GM21515 (cell line): ENCODE results near the gene ORM2.

ENCODE experiments used
- ATAC-seq: cut with Tn5 transposase; IDR thresholded peaks from one replicate; pipeline ENCODE4 v1.9.1; 2021; ENCODE audit not compliant: unreplicated experiment

Gene ORM2

DNA sequence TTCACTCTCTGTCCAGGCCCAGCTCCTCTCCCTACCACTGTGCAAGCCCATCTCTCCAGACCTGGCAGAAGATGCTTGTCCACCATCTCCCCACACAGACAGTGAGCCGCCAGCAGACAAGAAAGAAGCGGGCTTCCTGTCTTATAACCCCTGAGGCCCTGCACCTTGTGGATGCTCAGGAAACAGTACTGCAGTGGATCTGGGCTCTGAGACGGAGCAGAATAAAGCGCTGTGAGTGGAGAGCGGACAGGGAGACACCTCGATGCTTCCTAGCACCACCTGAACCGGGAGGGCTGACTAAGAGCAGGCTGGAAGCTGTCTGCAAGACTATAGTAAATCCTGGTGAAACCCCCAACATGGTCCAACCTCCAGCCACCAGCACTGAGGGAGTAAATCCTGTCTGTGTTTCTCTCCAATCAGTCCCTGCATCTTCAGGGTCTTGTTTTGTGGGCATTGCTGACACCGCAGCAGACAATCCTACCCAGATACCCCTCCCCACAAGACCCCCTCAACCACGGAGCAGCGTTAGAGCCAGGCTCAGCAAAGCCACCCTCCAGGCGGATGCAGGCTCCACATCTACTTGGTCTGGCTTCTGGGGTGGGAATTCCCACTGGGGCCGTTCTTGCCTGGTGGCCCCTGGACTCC lies 18.7 kb downstream of the ORM2 start:
- no peak for ATAC-seq

DNA sequence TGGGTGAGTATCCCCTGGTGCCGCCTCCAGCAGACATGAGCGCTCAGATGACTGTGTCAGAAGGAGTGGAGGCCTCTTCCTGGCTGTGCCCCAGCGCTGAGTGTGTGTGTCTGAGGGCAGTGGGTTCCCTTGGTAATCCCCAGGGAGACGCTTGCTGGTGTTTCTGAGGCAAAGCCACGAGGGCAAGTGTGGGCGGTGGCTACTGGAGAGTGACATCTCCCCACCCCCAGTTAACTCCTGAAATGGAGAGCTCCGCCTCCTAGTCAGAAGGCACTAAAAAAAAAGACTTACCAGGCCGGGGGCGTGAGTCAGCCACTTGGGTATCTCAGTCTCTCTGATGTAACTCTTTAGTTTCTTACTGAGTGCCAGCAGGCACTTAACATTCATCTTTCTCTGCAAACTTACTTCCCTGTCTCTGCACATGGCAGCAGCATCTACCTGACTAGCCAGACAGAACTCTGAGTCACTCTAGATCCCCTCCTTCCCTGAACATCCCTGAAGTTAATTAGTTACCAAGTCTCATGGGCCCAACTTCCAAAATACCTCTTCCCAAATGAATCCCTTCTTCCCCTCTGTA lies 19.3 kb downstream of the ORM2 start:
- ATAC-seq = peak; percentile 67

DNA sequence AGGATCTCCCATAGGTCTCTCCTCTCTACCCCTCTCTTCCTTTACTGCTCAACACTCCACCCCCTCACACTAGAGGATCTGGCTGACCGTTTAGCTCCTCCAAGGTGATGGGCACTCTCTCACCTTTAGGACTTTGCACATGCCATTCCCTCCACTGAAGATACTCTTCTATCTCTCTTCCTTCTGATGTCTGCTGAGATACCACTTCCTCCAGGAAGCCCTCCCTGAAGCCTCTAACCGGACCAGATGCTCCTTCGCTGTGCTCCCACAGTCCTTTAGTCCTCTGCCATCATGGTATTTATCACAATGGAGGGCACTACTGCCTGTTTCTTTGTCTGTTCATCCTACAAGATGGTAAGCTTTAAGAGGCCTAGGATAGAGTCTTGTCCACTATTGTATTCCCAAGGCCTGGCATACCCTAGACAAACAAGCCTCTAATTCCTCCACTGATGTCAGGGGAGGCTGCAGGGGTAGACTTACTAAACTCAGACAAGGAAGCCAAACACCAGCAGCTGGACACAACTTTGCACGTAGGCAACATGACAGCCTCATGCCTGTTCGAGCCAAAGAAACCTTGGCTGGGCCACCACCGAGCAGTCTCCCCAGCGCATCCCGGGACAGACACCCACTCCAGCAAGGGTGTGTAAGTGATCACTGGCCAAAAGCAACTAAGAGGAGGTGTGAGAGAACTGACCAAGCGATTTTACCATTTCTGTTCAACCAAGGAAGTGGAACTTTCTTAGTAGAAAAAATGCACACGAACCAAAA lies 20.2 kb downstream of the ORM2 start:
- no peak for ATAC-seq

DNA sequence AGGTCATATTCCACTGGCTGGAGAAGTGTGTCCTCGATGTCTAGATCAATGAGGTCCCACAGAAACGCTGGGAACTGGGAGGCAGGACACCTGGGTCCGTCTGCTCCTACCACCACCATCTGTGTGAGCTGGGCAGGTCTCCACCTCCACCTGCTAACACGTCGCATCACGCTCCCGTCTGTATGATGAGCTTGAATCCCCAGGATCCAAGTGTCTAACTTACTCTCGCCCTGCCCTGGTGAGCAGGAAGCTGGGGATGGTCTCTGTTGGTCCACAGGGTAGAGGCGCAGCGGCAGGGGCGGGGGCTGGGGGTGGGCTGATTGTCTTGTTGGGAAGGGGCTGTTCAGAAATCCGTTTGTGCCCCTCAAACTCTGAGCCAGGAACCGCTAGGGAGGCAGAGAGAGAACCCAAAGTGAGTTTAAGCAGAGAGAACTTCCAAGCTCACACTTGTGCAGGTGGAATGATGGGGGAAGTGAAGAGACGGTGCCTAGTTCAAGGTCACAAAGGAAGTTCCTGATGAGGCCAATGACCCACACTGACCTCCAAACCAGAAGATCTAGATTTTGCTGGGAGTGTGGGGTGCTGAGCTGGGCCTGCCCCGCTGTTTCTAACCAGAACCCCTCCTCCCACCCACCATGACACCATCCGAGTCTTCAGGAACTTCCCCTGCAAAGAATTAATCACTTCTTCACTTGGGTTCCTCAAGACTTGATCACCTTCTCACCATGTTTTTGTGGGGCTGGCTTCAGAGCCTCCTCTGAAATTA lies 21.1 kb downstream of the ORM2 start:
- no peak for ATAC-seq

DNA sequence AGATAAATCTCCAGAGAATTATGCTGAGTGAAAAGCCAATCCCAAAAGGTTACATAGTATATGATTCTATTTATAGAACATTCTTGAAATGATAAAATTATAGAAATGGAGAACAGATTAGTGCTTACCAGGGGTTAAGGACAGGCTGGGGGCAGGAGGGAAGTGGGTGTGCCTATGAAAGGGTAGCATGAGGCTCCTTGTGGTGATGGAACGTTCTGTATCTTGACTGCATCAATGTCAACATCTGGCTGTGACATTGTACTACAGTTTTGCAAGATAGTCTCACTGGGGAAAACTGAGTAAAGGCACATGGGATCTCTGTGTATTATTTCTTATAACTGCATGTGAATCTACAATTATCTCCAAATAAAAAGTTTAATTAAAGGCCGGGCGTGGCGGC lies 22.3 kb downstream of the ORM2 start:
- no peak for ATAC-seq

DNA sequence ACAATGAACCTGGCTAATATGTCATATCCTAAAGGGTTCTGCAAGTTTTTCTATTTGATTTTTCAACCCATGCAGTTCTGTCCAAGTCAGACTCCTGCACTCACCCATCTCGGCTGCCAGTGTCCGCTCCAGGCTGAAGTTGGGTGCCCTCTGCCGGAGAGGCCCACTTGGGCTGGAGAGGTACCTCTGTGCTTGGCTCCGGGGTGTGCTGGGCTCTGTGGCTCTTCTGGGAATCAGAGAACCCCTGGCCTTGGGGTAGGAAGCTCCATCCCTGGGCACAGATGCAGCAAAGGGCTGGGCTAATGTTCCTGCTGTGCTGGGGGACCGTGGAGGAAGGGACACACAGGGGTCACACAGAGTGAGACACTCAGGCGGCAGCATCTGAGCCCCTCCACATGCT lies 26.2 kb downstream of the ORM2 start:
- ATAC-seq = no peak

DNA sequence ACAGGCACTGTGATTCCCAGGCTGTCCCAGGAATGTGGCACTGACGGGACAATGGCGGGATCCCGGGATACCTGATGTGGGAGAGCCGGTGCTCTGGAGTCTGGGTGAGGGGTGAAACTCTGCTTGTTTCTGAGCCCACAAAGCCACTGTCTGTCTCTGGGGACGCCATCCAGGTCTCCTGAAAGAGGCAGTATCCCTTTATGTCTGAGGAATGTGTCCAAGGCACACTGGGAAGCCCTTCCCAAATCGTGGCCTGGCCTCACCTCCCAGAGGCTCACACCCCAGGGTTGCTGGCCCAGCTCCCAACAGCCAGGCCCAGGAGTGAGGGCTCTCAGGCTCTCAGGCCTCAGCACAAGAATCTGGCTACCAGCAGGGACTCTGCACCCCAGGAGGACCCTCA lies 27.1 kb downstream of the ORM2 start:
- no peak for ATAC-seq

DNA sequence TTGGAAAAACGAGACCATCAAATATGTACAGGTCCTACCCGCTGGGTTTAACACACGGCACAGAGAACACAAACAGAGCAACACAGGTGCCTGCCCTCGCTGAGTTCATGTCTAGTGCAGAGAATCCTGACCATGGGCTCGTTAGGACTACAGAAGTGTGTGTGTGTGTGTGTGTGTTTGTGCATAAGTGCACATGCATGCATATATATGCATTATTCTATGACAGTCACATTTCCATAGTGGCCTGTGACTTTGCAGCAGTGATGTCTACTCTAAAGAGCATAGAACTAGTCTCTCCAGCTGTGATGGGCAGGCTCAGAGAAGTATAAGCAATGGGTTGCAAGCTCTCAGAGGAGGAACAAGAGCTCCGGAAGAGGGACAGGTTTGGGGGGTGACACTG lies 27.7 kb downstream of the ORM2 start:
- no peak for ATAC-seq

DNA sequence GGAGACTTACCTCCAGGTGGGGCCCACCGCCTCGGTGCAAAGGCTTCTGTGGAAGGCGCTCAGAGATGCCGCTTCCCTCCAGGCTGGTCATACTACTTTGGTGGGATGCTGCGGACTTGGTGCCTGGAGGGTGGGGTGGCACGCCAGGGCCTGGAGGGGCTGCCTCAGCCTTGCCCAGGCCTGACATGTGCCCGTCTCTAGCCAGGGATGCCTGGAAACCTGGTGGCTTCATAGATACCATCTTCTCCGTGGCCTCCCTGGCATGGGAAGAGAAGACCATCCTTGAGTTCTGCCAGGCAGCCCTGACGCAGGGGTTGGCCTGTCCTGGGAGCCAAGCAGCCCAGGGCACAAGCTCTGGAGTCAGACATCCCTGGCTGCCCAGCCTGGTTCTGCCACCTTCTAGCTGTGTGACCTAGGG lies 28.3 kb downstream of the ORM2 start:
- no peak for ATAC-seq

DNA sequence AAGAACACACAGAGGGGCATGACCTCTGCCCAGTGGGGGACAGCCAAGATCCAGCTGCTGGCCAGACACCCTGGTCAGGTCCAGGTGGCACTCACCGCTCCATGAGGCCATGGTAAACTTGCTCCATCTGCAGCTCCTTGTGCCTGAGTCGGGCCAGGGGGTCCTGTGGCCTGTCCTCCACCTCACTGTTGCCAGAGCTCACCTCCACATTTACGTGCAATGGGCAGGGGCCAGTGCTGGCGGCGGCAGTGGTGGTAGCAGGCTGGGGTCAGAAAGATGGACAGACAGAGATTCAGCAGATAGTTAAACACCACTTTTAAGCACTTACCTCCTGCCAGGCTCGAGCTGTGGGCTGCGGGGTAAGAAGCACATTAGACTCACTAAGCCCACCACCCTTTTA lies 30.1 kb downstream of the ORM2 start:
- no peak for ATAC-seq

DNA sequence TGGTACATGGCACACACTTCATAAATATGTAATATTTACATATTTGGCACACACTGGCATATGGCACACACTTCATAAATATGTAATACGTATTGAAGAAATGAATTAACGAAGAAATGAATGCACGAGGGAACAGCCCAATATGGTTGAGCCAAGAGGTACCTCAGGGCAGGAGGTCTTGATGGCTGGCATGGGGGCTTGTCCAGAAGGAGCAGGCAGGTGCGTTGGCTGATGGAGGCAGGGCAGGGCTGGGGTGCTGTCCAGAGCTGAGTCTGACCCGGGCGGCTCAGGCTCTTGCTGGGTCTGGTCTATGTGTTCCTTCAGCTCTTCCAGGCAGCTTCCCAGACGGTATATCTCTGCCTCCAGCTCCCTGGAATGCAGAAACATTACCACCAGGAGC lies 31.9 kb downstream of the ORM2 start:
- no peak for ATAC-seq

DNA sequence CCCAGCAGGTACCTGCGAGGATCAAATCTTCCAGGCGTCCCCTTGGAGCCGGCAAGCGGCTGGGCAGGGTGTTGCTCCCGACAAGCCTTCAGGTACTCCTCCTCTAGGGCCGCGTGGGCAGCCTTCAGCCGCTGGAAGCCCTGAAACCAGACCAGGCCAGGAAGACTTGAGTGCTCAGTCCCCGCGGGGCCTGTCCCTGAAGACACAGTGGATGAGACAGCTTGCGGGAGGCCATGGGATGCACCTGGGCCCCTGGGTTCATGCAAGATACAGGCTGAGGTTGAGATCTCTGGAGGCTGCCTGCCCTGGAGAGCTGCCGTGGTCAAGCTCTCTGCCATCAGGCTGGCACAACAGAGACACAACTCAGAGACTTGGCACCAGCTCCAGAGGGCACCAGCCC lies 32.7 kb downstream of the ORM2 start:
- ATAC-seq = no peak

DNA sequence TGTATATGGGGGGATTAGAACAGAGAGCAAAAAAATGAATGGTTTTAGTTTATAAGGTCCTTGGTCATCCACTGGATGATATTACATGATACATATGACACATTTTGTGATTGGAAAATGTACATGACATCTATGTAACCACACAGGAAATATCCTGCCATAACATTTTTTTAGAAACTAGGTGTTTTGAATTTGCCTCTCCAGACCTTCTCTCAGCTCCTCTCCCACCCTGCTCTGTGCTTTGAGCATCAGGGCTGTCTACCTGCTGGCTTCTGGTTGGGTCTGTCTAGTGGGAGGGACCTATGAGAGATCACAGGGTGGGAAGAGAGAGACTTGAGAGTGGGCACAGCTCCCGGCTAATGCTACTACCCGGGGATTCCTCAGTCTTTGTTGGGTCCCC lies 33.8 kb downstream of the ORM2 start:
- no peak for ATAC-seq

DNA sequence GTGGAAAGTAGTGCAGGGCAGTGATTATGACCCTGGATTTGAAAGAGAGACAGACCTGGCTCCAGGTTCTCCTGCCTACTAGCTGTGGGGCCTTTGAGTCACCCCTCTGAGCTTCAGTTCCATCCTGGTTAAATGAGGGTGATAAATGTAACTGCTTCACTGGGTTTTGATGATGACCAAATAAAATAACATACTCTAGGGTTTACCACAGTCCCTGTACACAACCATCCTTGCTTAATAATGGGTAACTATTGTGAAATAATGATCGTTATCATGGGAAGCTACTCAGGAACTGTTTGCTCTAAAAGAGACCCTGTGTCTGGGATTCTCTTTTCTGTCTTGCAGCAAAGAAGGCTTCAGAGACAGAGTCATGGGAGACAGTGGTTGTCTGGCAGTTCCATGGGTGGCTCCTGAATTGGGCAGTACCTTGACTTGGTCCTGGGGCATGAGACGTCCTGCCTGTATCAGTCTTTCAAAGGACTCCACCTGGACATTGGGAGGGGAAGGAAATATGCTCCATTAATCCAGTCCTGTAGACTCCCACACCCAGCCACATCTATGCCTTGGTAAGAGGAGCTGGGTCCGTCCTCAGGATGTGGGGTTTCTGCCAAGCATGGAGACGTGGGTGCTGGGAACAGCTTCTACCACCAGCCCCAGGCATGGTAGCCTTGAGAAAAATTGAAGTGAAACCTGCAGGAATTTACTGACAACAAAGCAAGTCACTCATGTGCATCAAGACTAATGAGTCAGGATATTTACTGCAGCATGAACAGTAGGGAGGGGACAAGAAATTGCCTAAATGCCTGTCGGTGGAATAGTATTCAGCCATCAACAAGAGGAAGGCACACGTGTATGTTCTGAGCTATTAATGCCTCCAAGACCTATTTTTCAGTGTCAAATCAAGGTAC lies 34.7 kb downstream of the ORM2 start:
- no peak for ATAC-seq

DNA sequence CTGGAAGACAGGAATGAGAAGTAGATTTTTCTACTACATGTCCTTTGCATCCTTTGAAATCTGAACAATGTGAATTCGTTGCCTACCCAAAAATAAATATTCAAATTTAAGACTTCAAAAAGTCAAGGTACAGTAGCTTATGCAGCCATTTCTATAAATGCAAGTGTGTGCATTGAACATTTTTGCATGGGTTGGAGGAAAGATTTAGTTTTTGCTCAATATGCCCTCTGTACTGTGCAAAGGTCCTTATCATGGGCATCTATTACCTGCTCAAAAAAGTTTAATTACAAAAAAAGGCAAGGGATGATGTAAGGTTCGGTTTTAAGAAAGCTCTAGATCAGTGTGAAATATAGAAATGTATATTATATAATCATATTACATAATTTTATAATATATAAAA lies 35.5 kb downstream of the ORM2 start:
- ATAC-seq = no peak

DNA sequence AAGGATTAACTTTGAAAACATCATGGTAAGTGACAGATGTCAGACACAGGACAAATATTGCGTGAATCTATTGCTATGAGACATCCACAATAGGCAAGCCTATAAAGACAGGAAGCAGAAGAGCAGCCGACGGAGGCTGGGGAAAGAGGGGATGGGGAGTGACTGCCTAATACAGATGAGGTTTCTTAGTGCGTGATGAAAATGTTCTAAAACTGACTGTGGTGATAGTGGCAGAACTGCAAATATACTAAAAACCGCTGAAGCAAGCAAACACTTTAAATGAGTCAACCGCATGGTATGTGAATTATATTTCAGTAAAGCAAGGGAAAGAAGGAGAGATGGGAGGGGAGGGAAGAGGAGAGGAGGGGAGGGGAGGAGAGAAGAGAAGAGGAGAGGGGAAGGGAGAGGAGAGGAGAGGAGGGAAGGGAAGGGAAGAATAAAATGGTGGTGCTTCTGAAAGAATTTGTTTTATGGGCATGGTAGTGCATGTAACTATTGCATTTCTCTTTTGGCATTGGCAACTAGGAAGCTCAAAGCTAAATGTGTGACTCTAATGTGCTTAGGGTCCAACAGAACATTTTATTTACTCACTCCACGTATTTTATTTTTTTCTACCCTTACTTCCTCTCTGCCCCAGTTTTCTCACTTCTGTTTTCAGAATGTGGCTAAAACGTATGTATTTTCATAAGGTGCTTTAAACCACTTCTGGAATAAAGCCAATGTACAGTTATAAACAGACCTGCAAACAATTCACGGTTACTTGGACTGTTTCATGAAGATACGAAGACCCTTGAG lies 36.9 kb downstream of the ORM2 start:
- ATAC-seq = peak; percentile 52

DNA sequence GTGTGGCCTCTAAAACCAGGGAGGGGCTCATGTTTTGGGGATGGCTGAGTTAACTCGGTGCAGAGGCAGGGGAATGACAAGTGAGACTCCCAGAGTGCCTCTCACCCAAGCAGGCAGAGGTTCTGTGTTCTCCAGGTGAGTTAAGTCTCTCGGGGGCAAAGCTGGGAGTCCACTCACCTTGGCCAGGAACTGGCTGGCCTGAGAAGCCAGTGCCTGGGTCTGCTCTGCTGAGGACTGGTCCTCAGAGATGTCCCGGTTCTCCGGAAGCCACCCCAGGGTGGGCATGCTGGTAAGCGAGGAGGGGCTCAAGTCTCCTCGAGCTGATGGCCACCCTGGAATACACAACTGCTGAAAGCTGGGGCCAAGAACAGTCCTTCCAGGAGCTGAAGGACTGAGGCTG lies 37.7 kb downstream of the ORM2 start:
- ATAC-seq = no peak

DNA sequence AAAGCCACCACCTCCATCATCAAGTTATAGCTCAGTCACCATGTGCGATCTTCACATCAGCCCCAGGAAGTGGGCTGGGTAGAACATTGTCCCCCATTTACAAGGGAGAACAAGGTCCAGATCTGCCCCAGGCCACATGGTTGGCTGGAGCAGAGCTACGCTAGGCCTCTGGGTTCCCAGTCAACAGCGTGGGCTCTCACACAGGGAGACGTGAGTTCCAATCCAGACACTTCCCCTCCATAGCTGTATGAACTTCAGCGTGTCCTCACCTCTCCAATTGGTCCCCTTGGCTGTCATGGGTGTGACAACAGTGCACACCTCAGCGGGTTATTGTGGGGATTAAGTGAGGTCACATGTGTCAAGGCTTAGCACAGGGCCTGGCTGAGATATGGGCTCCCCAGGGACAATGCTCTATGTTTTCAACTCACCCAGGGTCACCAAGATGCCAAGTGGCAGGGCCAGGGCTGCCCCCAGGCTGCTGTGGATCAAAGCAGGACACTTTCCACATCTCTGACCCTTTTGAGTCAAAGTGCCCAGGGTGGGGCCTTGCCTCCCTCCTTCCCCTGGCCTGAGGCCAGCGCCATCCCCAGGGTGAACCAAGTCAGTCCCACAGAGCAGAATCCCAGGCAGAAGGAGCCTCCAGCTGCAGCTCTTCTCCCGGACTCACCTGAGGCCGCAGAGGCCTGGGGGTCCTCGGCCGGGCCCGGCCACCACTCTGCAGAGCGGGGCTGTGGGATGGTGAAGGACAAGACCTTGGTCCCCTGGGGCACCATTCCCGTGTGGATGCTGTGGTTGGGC lies 38.3 kb downstream of the ORM2 start:
- no peak for ATAC-seq
